GM21786 (cell line): ENCODE measurements around the gene COLGALT1.
A peak's percentile ranks its signal among the peaks of the same experiment; 100 is the strongest.
"Not testable (repeated sequence)": the region's sequence is repeated elsewhere in the genome, so short reads cannot be mapped to it uniquely, and the experiment has no call there.

Experiments used
- ATAC-seq: cut with Tn5 transposase; IDR thresholded peaks from one replicate; pipeline ENCODE4 v1.9.1; 2021; ENCODE audit not compliant: unreplicated experiment

COLGALT1 gene

DNA sequence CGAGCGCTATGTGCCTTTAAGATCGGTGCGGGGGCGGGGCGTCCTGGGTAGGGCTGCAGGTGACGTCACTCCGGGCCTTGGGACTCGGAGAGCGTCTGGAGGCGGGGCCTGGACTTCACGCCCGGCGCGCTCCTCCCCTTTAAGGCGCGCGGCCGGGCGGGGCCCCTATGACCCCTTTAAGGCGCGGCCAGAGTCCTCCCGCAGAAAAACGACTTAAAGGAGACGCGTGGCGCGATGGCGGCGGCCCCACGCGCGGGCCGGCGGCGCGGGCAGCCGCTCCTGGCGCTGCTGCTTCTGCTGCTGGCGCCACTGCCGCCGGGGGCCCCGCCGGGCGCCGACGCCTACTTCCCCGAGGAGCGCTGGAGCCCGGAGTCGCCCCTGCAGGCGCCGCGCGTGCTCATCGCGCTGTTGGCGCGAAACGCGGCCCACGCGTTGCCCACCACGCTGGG, at the start of gene COLGALT1:
TSS of gene COLGALT1 (plus strand) at position 170 of the 449 bp plus-strand sequence. CDS start at position 235, 65 bp downstream.
- ATAC-seq: peak; percentile 95

DNA sequence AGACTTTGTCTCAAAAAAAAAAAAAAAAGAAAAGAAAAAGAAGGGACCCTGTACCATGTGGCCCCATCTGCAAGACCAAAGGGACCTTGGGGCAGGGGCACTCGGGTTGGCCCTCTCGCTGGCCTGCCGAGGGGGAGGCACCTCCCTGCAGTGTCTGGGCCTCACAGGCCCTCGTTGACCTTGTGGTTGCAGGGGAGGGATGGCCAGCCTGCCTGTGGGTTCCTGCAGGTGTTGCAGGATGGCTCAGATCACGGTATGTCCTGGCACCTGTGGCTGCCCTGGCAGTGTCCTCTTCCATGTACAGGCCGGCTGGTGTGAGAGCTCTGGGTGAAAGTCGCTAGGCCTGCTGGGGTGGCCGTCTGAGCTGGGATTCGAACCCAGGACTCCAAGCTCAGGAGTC, 48.7 kb upstream of the COLGALT1 start:
- no peak for ATAC-seq

DNA sequence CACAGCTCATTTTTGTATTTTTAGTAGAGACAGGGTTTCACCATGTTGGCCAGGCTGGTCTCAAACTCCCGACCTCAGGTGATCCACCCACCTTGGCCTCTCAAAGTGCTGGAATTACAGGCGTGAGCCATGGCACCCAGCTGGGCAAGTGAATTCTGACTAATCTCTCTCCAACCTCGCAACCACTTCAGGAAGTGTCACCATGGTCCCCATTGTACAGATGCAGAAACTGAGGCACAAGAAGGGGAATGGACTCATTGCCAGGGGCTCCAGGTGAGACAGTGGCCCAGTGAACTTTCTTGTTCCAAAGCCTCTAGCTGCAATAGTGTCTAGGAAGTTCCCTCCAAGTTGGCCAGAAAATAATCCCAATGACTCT, 46.9 kb upstream of the COLGALT1 start:
- not testable (repeated sequence) for ATAC-seq

DNA sequence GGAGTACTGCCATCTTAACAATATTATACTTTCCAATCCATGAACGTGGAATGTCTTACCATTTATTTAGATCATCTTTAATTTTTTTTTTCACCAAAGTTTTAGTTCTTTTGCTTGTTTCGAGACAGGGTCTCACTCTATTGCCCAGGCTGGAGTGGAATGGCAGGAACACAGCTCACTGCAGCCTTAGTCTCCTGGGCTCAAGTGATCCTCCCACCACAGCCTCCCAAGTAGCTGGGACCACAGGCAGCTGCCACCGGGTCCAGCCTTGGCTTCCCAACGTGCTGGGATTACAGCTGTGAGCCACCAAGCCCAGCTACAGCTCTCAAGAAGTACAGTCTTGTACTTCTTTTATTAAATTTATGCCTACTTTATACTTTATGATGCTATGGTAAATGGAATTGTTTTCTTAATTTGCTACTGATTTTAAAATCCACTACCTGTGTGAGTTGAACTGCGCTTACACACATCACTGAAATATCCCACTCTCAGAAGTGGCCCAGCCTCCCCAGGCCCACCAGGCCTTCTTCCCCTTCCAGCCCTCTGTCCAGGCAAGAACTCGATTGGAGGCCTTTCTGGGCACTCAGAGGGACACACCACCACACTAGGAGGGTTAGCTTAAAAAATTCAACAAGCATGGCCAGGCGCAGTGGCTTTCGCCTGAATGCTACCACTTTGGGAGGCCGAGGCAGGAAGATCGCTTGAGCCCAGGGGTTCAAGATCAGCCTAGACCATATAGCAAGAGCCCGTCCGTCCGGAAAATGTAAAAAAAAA, 45.0 kb upstream of the COLGALT1 start:
- no peak for ATAC-seq

DNA sequence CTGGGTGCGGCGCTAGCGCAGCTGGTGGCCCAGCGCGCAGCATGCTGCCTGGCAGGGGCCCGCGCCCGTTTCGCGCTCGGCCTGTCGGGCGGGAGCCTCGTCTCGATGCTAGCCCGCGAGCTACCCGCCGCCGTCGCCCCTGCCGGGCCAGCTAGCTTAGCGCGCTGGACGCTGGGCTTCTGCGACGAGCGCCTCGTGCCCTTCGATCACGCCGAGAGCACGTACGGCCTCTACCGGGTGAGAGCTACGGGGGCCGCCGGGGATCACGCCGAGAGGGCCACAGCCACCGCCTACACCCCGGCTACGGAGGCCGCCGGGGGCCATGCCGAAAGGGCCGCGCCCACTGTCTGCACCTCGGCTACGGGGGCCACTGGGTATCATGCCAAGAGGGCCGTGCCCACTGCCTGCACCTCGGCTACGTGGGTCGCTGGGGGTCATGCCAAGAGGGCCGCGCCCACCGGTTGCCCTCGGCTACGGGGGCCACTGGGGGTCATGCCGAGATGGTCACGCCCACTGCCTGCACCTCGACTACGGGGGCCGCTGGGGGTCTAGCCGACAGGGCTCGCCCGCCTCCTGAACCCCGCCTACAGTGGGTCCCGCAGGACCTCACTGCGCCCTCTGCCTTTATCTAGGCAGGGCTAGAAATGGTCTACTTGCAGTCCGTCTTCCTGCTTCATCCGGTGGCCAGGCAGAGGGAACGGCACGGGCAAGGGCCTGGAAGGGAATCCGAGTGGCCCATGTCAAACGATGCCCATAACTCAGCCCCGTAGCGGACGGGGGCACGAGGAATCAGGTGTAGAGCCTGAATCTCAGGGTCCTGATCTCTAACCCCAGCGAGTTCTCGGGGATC, 43.5 kb upstream of the COLGALT1 start:
- ATAC-seq: peak; percentile 59

DNA sequence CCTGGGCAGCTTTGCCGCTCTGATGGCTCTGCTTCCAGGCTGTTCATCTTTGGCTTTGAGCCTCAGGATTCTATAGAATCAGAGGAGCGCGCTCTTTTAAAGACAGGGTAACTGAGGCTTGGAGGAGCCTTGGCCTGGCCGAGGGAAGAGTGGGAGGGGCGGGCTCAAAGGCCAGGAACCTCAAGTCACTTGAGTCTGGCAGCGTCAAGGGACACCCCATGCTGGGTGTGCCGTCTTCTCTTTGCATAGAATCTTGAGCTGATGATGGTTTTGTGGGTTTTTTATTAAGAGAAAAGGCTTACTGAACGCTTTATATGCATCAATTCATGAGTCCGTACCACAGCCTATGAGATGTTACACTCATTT, 42.9 kb upstream of the COLGALT1 start:
- no peak for ATAC-seq

DNA sequence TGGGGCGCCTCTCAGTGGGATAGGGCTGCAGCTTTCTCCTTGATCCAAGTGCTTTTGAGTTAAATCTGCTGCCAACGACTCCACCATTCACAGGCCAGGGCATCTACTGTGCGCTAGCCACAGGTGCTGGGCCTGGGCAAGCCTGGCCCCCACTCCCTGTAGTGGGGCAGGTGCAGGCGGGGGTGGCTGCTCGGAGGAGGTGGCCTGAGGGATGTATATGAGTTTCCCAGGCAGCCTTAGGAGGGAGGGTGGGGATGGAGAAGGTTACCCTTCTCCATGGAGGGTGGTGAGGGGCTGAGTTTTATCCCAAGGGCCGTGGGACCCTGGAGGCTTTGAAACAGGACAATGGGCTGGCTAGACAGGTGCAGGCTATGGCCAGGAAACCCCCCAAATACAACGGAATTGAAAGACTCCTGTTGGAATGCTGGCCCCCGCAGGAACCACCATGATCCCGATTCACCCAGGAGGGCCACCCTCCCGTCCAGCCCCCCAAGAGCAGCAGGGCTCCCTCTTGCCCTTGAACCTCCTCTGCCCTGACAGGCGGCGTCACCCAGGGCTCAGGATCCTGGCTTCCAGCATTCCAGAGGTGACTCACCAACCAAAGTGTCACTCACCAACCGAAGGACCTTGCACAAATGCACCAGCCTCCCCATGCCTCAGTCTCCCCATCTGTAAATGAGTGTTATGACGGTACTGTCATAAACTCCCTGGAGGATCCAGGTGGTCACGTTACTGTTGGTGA, 39.9 kb upstream of the COLGALT1 start:
- no peak for ATAC-seq

DNA sequence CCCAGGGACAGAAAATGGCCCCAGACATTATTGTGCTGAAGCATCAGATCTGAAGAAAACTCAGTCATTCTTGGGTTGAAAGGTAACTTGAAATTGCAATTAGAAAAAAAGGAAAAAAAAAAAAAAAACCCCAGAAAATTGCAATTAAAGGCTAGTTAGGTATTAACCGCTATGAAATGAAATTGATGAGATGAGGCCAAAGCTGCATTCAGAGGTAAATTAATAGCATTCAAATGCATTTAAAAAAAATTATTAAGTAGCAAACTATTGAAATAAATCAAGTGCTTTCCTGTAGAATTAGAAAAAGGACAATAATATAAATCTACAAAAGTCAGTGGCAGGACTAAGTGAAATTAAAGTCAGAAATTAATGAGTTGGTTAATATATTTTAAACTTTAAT, 37.6 kb upstream of the COLGALT1 start:
- no peak for ATAC-seq

DNA sequence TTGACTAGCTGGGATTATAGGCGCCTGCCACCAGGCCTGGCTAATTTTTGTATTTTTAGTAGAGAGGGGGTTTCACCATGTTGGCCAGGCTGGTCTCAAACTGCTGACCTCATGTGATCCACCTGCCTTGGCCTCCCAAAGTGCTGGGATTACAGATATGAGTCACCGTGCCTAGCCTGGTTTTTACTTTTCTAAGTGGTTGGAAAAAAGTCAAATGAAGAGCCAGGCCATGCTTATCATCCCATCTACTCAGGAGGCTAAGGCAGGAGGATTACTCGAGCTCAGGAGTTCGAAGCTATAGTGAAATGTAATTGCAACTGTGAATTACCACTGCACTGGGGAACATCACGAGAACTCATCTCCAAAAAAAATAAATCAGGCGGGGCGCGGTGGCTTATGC, 36.8 kb upstream of the COLGALT1 start:
- ATAC-seq: not testable (repeated sequence)

DNA sequence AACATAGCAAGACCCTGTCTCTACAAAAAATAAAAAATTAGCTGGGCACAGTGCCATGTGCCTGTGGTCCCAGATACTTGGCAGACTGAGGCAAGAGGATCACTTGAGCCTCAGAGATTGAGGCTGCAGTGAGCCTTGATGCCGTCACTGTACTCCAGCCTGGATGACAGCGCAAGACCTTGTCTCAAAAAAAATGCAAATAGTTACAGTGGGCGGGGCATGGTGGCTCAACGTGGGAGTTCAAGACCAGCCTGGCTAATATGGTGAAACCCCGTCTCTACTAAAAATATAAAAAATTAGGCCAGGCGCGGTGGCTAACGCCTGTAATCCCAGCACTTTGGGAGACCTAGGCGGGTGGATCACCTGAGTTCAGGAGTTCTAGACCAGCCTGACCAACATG, 35.5 kb upstream of the COLGALT1 start:
- ATAC-seq: no peak

DNA sequence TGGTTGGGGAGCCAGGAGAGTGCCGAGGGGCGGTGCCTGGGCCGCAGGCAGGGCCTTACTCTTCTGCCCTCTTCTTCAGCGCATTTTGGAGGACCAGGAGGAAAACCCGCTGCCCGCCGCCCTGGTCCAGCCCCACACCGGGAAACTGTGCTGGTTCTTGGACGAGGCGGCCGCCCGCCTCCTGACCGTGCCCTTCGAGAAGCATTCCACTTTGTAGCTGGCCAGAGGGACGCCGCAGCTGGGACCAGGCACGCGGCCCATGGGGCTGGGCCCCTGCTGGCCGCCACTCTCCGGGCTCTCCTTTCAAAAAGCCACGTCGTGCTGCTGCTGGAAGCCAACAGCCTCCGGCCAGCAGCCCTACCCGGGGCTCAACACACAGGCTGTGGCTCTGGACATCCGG, 34.6 kb upstream of the COLGALT1 start:
- no peak for ATAC-seq

DNA sequence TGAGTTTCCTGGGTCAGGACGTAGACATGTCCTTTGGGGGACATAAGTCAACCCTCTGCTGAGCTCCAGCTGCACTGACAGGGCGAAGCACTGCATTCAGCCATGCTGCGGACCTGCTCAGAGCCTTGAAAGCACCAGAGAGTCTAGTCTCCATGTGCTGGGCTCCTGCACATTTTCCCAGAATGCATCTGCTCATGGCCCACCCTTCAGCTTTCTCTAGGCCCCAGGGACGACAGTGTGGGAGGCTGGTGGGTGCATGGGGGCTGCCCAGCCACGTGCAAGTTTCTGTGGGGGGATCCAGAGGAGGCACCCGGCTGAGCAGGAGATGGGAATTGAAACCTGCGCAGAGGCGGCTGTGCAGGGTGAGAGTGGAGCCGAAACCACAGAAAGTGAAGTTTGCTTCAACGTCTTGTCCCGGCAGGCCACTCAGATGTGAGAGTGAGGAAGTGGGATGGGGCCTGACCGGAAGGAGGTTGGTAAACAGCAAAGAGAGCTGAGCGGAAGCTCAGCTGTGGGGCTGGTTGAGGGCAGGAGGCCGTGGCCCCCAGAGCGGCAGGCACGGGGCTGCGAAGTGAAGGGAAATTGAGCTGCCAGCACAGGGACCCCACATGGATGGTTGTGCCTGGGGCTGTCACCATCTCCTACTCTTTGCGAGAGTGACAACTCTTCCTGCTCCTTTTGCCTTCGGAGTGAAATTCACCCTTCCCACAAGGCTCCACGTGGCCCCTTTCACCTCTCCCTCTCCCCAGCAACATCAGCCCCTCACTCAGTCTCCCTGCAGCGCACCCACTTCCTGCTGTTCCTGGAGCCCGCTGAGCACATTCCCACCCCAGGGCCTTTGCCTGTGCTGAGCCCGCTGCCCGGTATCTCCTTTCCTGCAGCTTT, 32.2 kb upstream of the COLGALT1 start:
- ATAC-seq: peak; percentile 85

DNA sequence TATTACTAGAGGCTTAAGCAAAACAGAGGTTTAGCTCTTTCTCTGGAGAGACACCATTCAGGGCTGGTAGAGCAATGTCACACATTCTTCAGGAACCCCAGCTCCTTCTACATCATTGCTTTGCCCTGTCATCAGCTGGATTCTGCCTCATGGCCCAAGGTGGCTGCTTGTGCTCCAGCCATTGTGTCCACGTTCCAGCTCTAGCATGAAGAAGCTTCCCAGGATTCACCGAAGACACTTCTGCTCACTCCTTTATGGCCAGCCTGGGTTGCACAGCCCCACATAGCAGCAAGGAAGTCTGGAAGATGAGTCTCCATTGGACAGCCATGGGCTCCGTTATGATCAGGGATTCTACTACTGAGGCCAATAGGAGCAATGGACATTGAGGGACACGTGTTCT, 30.8 kb upstream of the COLGALT1 start:
- ATAC-seq: no peak

DNA sequence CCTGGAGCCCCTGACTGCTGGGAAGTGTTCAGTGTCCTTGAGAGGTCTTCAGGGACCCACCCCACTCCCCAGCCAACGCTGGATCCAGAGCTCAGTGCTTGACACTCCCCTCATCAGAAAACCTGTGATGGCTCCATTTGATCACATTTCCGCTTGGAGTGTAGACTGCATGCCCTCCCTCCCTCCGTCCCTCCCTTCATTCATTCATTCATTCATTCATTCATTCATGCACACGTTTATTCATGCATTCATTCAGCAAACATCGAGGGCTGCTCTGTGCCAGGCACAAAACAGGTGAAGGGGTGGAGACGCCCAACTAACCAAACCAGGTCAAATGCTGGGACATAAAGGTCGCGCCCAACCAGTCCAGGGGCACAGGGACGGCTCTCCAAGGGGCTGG, 30.3 kb upstream of the COLGALT1 start:
- no peak for ATAC-seq

DNA sequence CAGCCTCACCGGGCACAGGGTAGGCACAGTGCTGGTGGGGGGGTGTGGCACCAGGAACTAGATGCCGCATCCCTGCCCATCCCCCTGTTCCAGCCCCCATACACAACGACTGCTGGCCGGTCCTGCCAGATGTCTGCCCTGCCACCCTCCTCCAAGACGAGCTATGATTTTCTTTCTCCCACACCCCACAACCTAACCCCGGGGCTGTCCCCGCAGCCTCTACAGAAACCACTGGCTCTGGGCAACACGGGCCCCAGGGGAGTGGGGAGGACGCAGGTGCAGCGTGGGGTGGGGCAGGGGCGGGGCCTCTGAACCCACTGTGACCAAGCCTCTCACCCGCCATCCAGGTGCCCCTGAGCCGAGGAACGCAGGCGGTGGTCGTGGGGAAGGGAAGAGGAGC, 28.5 kb upstream of the COLGALT1 start:
- peak; percentile 47 for ATAC-seq

DNA sequence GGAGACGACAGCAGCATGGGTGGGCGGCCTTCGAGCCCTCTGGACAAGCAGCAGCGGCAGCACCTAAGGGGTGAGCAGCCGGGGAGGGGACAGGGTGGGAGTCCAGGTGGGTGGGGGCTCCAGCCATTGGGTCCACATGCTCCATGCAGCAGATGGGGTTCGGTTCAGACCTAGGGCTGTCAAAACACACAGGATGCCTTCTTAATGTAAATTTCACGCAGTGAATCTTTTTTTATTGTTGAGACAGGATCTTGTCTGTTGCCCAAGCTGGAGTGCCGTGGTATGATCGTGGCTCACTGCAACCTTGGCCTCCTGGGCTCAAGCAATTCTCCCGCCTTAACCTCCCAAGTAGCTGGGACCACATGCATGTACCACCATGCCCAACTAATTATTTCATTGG, 28.1 kb upstream of the COLGALT1 start:
- ATAC-seq: no peak

DNA sequence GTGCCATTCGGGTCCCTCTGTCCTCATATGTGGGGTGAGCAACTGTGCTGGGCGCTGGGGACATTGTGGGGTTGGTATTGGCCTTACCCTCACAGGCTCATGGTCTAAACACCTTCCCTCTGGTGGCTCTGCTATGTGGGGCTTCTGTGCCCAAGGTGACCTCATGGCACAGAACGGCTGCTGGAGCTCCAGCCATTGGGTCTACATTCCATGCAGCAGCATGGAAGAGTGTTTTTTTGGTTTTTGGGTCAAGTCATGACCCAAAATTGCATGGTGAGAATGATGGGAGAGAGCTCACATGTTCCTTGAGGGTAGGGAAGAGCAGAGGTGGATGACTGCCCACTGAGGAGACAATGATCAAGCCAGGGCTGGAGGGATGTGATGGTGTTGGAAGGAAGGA, 26.8 kb upstream of the COLGALT1 start:
- ATAC-seq: no peak

DNA sequence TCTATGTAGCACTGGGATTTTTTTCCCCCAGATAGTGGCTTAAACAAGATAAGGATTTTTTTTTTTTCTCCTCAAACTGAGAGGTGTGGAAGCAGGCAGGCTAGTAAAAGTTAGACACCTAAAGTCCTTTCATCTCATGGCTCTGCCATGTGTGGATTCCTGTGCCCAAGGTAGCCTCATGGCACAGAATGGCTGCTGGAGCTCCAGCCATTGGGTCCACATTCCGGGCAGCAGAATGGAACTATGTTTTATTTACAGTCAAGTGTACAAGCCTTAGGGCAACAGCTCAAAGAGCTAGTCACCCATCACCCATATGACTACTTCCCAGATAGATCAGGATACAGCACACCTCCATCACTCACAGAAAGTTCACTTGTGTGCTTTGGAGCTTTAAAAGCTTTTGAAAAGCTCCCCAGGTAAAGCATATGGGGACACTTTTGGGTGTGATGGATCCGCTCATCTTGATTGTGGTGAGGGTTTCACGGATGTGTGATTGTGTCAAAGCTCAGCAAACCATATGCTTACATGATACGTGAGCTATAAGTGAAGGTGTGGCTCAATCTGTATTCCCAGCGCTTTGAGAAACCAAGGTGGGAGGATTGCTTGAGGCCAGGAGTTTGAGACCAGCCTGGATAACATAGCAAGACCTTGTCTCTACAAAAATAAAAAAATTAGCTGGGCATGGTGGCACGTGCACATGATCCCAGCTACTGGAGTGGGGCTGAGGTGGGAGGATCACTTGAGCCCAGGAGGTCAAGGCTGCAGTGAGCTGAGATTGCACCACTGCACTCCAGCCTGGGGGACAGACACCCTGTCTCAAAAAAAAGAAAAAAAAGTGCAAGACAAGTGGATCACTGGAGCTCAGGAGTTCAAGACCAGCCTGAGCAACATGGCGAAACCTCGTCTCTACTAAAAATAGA, 25.9 kb upstream of the COLGALT1 start:
- ATAC-seq: no peak

DNA sequence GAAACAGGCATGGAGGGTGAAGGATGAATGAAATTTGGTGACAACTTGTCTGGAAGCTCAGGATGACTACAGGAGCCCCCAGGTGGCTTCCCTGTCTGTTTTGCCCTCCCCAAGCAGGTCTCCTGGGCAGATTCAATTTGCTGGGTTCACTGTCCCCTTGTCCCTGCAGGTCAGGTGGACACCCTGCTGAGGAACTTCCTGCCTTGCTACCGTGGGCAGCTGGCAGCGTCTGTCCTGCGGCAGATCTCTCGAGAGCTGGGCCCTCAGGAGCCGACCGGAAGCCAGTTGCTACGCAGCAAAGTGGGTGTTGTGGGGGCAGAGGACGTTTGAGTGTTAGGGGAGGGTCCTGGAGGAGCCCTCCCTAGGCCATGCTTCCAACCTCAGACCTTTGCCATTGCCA, 24.9 kb upstream of the COLGALT1 start:
- ATAC-seq: no peak

DNA sequence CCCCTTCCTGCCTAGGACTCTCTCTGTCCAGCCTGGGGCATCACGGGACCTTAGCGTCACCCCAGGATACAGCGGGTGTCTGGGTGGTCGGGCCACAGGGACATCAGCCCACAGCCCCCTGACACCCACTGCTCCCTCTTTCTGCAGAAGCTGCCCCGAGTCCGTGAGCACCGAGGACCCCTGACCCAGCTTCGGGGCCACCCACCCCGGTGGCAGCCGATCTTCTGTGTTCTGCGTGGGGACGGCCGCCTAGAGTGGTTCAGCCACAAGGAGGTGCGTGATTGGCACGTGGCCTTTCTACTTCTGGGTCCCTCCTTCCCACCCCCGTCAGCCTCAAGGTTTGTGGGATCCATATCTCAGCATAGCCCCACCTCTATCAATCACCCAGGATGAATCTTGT, 23.3 kb upstream of the COLGALT1 start:
- ATAC-seq: no peak
